GM19351 (cell line): Measurements from ENCODE around the gene PTGFRN.
"Not testable (repeated sequence)": the region's sequence is repeated elsewhere in the genome, so short reads cannot be mapped to it uniquely, and the experiment has no call there.

Experiments used
- ATAC-seq: cut with Tn5 transposase; IDR thresholded peaks from one replicate; pipeline ENCODE4 v1.9.1; 2021; ENCODE audit warnings: mild to moderate bottlenecking, moderate library complexity; ENCODE audit not compliant: unreplicated experiment

Gene PTGFRN

GRCh38 chr1:116915086-116915661 is 5.5 kb downstream of the PTGFRN start:
- no peak for ATAC-seq

- ATAC-seq: no peak
These were observed 6.3 kb downstream of the PTGFRN start for GRCh38 chr1:116916002-116916401.

- ATAC-seq: no peak
These were observed 7.1 kb downstream of the PTGFRN start for GRCh38 chr1:116916533-116917445.

GRCh38 chr1:116918714-116919357 is 9.1 kb downstream of the PTGFRN start:
- no peak for ATAC-seq

GRCh38 chr1:116919802-116920201 is 10.1 kb downstream of the PTGFRN start:
- no peak for ATAC-seq

- ATAC-seq: no peak
These were observed 10.5 kb downstream of the PTGFRN start for GRCh38 chr1:116920211-116920610.

- ATAC-seq: no peak
These were observed 11.7 kb downstream of the PTGFRN start for GRCh38 chr1:116921301-116921885.

GRCh38 chr1:116921937-116922336 is 12.2 kb downstream of the PTGFRN start:
- ATAC-seq: no peak

GRCh38 chr1:116923421-116923820 is 13.7 kb downstream of the PTGFRN start:
- ATAC-seq: no peak

GRCh38 chr1:116927049-116927798 is 17.5 kb downstream of the PTGFRN start:
- no peak for ATAC-seq

- no peak for ATAC-seq
These were observed 20.4 kb downstream of the PTGFRN start for GRCh38 chr1:116929961-116930592.

GRCh38 chr1:116931016-116931918 is 21.6 kb downstream of the PTGFRN start:
- ATAC-seq: no peak

GRCh38 chr1:116933606-116934515 is 24.1 kb downstream of the PTGFRN start:
- ATAC-seq: no peak

- ATAC-seq: no peak
These were observed 25.0 kb downstream of the PTGFRN start for GRCh38 chr1:116934586-116935207.

GRCh38 chr1:116938216-116938615 is 28.5 kb downstream of the PTGFRN start:
- no peak for ATAC-seq

GRCh38 chr1:116939780-116940543 is 30.2 kb downstream of the PTGFRN start:
- ATAC-seq: not testable (repeated sequence)
